ENCODE data around the gene NCOR2. TPM values are rescaled to one million over a fixed set of nuclear protein-coding genes. Genes with fewer than 3 reads are reported as not detected.

Gene NCOR2
- total RNA-seq, 4 donors from 2014 or later, result 211 to 265 (median 225) TPM

DNA sequence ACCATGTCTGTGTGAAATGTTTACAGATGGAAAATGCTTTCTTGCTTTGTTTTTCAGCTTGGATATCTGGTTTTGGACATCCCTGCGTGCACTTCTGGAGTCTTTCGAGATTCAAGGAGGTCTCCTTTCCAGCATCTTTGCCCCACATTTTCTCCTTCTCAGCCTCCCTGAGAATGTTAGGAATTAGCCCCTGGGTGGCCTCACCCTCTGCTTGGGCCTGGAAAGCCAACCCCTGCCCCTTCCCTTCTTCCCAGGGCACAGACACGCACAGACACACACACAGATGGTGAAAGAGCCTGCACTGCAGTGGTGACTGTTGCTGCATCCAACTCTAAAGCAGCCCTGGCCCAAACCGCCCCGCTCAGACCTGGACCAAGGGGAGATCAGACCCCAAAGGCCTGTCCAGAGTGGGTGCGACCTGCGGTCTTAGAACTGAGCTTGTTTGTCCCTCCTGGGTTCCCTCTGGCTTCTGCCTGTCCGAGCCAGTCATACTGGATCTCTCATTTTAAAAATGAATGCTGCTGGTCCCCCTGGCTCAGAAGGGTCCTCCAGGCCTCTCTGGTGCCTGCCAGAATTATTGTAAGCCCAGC, 8.7 kb upstream of the NCOR2 start:
- WGBS, 2 donors, result 95 to 97% methylated on average over 8 of the region's 8 CpGs
- Histone ChIP-seq H3K27me3 (no peaks in the 10 kb centered on the region), H3K4me1 (no peaks in the 10 kb centered on the region), H3K27ac (no peak overlapping the region), H3K36me3 (no peaks in the 10 kb centered on the region), H3K4me3 (no peak overlapping the region), H3K9me3 (peaks cover 0 to 12% (median 0%) of the 10 kb centered on the region in 4 donors)
- TF ChIP-seq EP300 (IDR thresholded peaks at IDR 0.05) (no peak), POLR2A (IDR thresholded peaks at IDR 0.05) (no peak)
- TF ChIP-seq, protein P1, sequence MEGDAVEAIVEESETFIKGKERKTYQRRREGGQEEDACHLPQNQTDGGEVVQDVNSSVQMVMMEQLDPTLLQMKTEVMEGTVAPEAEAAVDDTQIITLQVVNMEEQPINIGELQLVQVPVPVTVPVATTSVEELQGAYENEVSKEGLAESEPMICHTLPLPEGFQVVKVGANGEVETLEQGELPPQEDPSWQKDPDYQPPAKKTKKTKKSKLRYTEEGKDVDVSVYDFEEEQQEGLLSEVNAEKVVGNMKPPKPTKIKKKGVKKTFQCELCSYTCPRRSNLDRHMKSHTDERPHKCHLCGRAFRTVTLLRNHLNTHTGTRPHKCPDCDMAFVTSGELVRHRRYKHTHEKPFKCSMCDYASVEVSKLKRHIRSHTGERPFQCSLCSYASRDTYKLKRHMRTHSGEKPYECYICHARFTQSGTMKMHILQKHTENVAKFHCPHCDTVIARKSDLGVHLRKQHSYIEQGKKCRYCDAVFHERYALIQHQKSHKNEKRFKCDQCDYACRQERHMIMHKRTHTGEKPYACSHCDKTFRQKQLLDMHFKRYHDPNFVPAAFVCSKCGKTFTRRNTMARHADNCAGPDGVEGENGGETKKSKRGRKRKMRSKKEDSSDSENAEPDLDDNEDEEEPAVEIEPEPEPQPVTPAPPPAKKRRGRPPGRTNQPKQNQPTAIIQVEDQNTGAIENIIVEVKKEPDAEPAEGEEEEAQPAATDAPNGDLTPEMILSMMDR (IDR thresholded peaks at IDR 0.05), result no peak
- DNase-seq (ENCODE audit: low spot score in 2 of 2), result no peak

DNA sequence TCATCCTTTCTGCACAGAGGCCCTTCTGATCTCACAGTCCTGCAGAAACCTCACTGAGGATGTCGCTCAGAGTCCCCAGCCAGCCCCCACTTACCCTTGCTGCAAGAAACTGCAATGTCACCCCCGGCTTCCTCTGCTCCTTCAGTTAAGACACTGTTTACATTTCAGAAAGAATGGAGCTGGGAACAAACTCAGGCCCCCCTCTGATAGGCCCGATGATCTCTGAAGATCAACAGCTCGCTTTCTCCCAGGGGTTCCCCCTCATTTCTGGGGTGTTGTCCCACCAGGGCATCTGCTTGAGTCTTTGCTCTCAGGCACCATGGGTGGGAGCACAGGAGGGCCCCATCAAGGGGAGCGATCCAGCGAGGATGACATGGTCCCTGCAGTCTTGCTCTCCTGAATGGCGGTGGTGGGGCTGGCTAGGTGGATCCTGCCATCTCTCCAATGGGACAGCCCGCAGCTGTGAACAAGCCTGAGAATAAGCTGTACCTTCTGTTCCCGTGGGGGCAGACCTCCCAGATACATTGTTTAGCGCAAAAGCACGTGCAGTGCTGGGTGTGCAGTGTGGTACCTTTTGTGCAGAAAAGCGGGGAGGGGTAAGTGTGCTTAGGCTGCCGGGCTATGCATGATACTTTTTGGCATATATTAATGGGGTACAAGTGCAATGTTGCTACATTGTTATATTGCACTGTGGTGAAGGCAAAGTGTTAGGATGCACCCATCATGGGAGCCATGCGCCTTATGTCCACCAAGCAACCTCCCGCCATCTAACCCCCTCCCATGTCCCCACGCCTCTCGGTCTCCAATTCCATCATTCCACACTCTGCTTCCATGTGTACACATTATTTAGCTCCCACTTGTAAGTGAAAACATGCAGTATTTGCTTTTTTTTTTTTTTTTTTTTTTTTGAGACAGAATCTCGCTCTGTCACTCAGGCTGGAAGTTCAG, 6.7 kb upstream of the NCOR2 start:
- TF ChIP-seq POLR2A (IDR thresholded peaks at IDR 0.05), result no peak
- TF ChIP-seq EP300 (IDR thresholded peaks at IDR 0.05), result no peak
- TF ChIP-seq, protein P1 (IDR thresholded peaks at IDR 0.05), result no peak
- WGBS, 2 donors, result 81 to 86% methylated on average over 18 of the region's 18 CpGs
- Histone ChIP-seq H3K36me3 (no peaks in the 10 kb centered on the region), H3K27ac (no peak overlapping the region), H3K9me3 (peaks cover 0 to 7% (median 0%) of the 10 kb centered on the region in 4 donors), H3K27me3 (no peaks in the 10 kb centered on the region), H3K4me3 (no peak overlapping the region), H3K4me1 (peaks cover 0 to 10% (median 3%) of the 10 kb centered on the region in 4 donors)
- DNase-seq (ENCODE audit: low spot score in 2 of 2), result no peak

DNA sequence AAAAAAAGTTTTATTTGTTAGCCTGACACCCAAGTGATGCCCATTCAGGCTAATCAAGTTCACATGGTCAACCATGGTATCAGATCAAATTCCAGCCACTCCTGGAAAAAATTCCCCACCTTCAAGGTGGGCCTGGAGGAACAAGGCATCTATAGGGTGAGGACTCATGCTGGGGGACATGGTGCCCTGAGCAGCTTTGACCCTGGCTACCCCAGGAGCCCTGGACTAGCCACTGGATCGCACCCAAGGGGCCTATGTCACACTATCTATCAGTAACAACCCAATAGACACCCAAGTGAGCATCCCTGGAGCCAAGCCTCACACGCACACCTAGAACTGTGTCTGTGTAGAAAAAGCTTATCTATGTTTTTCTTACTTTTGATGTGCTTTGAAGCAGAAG, 4.1 kb upstream of the NCOR2 start:
- Histone ChIP-seq H3K9me3 (peaks cover 0 to under 1% (median 0%) of the 10 kb centered on the region in 4 donors), H3K4me1 (peaks cover 0 to 26% (median 17%) of the 10 kb centered on the region in 4 donors), H3K36me3 (no peaks in the 10 kb centered on the region), H3K27me3 (no peaks in the 10 kb centered on the region), H3K27ac (no peak overlapping the region), H3K4me3 (no peak overlapping the region)
- DNase-seq (ENCODE audit: low spot score in 2 of 2), result no peak
- TF ChIP-seq, protein P1 (IDR thresholded peaks at IDR 0.05), result no peak
- TF ChIP-seq EP300 (IDR thresholded peaks at IDR 0.05) (no peak), POLR2A (IDR thresholded peaks at IDR 0.05) (no peak)
- 100% methylated on average over 2 of the region's 2 CpGs for WGBS, 2 donors

DNA sequence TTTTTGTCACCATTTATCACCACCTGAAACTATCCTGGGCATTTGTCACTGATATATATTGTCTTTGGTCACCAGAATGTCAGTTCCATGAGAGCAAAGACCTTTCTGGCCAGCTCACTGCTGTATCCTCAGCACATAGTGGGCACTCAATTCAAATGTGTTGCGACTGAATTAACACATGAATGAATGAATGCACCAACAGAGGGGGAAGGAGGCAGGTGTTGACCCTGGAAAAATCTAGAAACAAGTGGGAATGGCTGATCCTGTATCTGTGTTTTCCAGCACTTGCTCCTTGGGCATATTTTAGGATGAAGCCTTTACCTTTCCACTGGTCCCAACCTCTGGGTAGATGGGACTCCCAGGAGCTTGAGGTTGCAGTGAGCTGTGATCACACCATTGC, 3.4 kb upstream of the NCOR2 start:
- no peak overlapping the region for H3K27ac ChIP-seq
- 100% methylated on average over 1 of the region's 1 CpG for WGBS, 2 donors

More for the DNA sequence above, 3.4 kb upstream of the NCOR2 start:
- H3K9me3 ChIP-seq, result no peaks in the 10 kb centered on the region
- TF ChIP-seq EP300 (IDR thresholded peaks at IDR 0.05) (no peak), POLR2A (IDR thresholded peaks at IDR 0.05) (no peak)
- TF ChIP-seq, protein P1 (IDR thresholded peaks at IDR 0.05), result no peak
- H3K4me3 ChIP-seq, result no peak overlapping the region
- DNase-seq (ENCODE audit: low spot score in 2 of 2), result no peak
- H3K36me3 ChIP-seq, result no peaks in the 10 kb centered on the region
- no peaks in the 10 kb centered on the region for H3K27me3 ChIP-seq
- H3K4me1 ChIP-seq, result peaks cover 0 to 28% (median 21%) of the 10 kb centered on the region in 4 donors

Data from tibial nerve (tissue), 4 donors.